Measurements from ENCODE around the gene CTSZ. TPM values are rescaled to one million over a fixed set of nuclear protein-coding genes. Genes with fewer than 3 reads are reported as not detected.

The CTSZ gene
- total RNA-seq, 1 experiment from 2014 or later, result 26.3 TPM

DNA sequence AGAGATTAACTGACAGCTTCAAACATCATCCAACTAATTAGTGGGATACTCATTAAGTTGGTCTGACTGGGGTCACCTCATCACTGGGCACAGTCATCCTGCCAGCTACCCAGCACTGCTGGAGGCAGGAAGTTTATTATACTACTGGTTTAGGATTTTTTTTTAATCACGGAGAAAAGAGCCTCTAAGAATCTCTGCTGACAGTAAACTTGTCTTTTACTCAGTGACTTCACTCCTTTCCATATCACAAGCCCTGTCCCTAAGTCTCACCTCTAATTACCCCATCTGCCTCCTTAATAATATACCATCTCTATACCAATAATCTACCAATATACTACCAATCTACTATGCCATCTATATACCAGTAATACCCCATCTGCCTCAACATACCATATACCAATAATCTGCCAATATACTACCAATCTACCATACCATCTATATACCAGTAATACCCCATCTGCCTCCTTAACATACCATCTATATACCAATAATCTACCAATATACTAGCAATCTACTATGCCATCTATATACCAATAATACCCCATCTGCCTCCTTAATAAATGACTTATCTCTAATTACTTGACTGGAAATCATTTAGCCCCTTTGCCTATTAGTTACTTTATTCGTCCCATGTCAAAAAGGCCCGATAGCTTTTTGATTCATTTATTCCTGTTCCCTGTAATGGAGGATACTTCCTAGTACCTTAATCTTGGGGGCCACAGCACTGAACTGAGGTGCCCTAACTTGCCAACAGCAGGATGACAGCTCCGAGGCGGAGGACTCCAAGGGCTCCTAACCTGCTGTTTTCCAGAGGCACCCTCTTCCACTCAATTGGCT, 20.1 kb upstream of the CTSZ start:
- Mint-ChIP-seq H3K27ac (no peak overlapping the region), H3K4me1 (peaks cover 42% of the 10 kb centered on the region), H3K4me3 (no peak overlapping the region), H3K27me3 (ENCODE audit: low read depth) (peaks cover 83% of the 10 kb centered on the region), H3K36me3 (peaks cover 76% of the 10 kb centered on the region), H3K9me3 (no peaks in the 10 kb centered on the region)
- POLR2A ChIA-PET, result no interaction called here
- no peak for ATAC-seq
- TF ChIP-seq, protein P1, sequence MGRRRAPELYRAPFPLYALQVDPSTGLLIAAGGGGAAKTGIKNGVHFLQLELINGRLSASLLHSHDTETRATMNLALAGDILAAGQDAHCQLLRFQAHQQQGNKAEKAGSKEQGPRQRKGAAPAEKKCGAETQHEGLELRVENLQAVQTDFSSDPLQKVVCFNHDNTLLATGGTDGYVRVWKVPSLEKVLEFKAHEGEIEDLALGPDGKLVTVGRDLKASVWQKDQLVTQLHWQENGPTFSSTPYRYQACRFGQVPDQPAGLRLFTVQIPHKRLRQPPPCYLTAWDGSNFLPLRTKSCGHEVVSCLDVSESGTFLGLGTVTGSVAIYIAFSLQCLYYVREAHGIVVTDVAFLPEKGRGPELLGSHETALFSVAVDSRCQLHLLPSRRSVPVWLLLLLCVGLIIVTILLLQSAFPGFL (CRISPR knock-in tag; IDR thresholded peaks at IDR 0.05; ENCODE audit: borderline replicate concordance), result no peak
- TF ChIP-seq GTF2I (CRISPR knock-in tag; conservative IDR thresholded peaks at IDR 0.05), result no peak
- TF ChIP-seq, protein P2, sequence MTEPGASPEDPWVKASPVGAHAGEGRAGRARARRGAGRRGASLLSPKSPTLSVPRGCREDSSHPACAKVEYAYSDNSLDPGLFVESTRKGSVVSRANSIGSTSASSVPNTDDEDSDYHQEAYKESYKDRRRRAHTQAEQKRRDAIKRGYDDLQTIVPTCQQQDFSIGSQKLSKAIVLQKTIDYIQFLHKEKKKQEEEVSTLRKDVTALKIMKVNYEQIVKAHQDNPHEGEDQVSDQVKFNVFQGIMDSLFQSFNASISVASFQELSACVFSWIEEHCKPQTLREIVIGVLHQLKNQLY (CRISPR knock-in tag; IDR thresholded peaks at IDR 0.05), result no peak
- no peak for TF ChIP-seq ZNF671 (CRISPR knock-in tag; IDR thresholded peaks at IDR 0.05)
- no peak for TF ChIP-seq SP1 (CRISPR knock-in tag; conservative IDR thresholded peaks at IDR 0.05)
- TF ChIP-seq OVOL2 (CRISPR knock-in tag; IDR thresholded peaks at IDR 0.05; ENCODE audit: borderline replicate concordance), result no peak
- no peak for TF ChIP-seq MXD4 (CRISPR knock-in tag; IDR thresholded peaks at IDR 0.05; ENCODE audit: borderline replicate concordance)
- TF ChIP-seq, protein P3, sequence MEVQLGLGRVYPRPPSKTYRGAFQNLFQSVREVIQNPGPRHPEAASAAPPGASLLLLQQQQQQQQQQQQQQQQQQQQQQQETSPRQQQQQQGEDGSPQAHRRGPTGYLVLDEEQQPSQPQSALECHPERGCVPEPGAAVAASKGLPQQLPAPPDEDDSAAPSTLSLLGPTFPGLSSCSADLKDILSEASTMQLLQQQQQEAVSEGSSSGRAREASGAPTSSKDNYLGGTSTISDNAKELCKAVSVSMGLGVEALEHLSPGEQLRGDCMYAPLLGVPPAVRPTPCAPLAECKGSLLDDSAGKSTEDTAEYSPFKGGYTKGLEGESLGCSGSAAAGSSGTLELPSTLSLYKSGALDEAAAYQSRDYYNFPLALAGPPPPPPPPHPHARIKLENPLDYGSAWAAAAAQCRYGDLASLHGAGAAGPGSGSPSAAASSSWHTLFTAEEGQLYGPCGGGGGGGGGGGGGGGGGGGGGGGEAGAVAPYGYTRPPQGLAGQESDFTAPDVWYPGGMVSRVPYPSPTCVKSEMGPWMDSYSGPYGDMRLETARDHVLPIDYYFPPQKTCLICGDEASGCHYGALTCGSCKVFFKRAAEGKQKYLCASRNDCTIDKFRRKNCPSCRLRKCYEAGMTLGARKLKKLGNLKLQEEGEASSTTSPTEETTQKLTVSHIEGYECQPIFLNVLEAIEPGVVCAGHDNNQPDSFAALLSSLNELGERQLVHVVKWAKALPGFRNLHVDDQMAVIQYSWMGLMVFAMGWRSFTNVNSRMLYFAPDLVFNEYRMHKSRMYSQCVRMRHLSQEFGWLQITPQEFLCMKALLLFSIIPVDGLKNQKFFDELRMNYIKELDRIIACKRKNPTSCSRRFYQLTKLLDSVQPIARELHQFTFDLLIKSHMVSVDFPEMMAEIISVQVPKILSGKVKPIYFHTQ (CRISPR knock-in tag; IDR thresholded peaks at IDR 0.05), result no peak
- no peak for TF ChIP-seq ZNF396 (CRISPR knock-in tag; IDR thresholded peaks at IDR 0.05; ENCODE audit: borderline replicate concordance)
- CTCF ChIA-PET, result no interaction called here
- DNase-seq (ENCODE audit: low spot score), result no peak

DNA sequence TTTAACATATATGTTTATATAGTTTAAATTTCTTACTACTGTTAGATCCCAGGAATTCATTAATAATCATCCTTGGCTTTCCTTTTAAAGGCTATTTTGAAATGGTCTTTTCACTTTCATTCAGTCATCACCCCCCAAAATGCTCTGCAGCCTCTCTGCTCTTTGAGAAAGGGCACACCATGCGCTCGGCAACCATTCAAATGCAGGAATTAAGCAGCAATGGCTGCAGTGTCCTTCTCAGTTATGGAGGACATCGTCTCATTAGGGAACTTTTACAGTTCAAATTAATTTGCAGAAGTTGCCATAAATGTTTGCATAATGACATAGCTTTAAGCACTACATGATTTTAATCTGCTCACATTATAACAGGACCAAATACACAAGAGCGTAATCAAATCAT, 18.5 kb upstream of the CTSZ start:
- no peak for ATAC-seq
- ChIA-PET POLR2A (no interaction called here), CTCF (no interaction called here)
- no peak for DNase-seq (ENCODE audit: low spot score)
- TF ChIP-seq NR1H2 (CRISPR knock-in tag; IDR thresholded peaks at IDR 0.05), result no peak
- TF ChIP-seq JAZF1 (CRISPR knock-in tag; IDR thresholded peaks at IDR 0.05), result no peak
- no peak for TF ChIP-seq GRHL2 (CRISPR knock-in tag; IDR thresholded peaks at IDR 0.05; ENCODE audit: insufficient replicate concordance, severe bottlenecking)
- TF ChIP-seq, protein P4, sequence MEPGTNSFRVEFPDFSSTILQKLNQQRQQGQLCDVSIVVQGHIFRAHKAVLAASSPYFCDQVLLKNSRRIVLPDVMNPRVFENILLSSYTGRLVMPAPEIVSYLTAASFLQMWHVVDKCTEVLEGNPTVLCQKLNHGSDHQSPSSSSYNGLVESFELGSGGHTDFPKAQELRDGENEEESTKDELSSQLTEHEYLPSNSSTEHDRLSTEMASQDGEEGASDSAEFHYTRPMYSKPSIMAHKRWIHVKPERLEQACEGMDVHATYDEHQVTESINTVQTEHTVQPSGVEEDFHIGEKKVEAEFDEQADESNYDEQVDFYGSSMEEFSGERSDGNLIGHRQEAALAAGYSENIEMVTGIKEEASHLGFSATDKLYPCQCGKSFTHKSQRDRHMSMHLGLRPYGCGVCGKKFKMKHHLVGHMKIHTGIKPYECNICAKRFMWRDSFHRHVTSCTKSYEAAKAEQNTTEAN (CRISPR knock-in tag; IDR thresholded peaks at IDR 0.05), result no peak
- Mint-ChIP-seq H3K9me3 (no peaks in the 10 kb centered on the region), H3K36me3 (peaks cover 67% of the 10 kb centered on the region), H3K4me1 (peaks cover 33% of the 10 kb centered on the region), H3K4me3 (no peak overlapping the region), H3K27me3 (ENCODE audit: low read depth) (peaks cover 70% of the 10 kb centered on the region), H3K27ac (no peak overlapping the region; the same call in 1 of the 2 replicates)

DNA sequence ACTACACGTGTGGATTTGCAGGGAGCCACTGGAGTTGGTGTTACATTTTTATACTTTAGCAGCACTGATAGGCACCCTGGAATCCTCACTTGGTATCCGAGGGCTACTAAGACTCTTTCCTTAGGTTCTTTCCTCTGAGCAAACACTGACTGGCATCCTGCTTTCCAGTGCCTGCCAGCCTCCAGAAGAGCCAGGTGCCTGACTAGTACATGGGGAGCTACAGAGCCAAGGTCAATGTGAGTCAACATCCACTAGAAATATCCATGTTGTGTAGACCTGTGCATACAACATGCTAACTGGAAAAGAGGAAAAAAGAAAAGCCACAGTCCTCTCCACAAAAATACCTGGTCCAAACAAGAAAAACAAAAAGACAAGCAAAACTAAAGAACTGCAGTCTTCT, 18.0 kb upstream of the CTSZ start:
- no peak for DNase-seq (ENCODE audit: low spot score)
- ChIA-PET CTCF (no interaction called here), POLR2A (no interaction called here)
- ATAC-seq, result no peak
- Mint-ChIP-seq H3K27ac (no peak overlapping the region), H3K9me3 (no peaks in the 10 kb centered on the region), H3K4me3 (no peak overlapping the region), H3K4me1 (peaks cover 29% of the 10 kb centered on the region), H3K27me3 (ENCODE audit: low read depth) (peaks cover 65% of the 10 kb centered on the region), H3K36me3 (peaks cover 63% of the 10 kb centered on the region)
- TF ChIP-seq, protein P5, sequence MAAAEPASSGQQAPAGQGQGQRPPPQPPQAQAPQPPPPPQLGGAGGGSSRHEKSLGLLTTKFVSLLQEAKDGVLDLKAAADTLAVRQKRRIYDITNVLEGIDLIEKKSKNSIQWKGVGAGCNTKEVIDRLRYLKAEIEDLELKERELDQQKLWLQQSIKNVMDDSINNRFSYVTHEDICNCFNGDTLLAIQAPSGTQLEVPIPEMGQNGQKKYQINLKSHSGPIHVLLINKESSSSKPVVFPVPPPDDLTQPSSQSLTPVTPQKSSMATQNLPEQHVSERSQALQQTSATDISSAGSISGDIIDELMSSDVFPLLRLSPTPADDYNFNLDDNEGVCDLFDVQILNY (CRISPR knock-in tag; IDR thresholded peaks at IDR 0.05), result no peak
- TF ChIP-seq JAZF1 (CRISPR knock-in tag; IDR thresholded peaks at IDR 0.05), result no peak
- TF ChIP-seq TCF7 (CRISPR knock-in tag; IDR thresholded peaks at IDR 0.05; ENCODE audit: low read depth), result no peak
- no peak for TF ChIP-seq FOXP1 (CRISPR knock-in tag; IDR thresholded peaks at IDR 0.05; ENCODE audit: borderline replicate concordance)
- no peak for TF ChIP-seq ZNF219 (CRISPR knock-in tag; IDR thresholded peaks at IDR 0.05; ENCODE audit: borderline replicate concordance)
- TF ChIP-seq SMAD4 (CRISPR knock-in tag; IDR thresholded peaks at IDR 0.05), result no peak
- TF ChIP-seq, protein P1 (CRISPR knock-in tag; IDR thresholded peaks at IDR 0.05; ENCODE audit: borderline replicate concordance), result no peak
- TF ChIP-seq, protein P6, sequence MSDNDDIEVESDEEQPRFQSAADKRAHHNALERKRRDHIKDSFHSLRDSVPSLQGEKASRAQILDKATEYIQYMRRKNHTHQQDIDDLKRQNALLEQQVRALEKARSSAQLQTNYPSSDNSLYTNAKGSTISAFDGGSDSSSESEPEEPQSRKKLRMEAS (CRISPR knock-in tag; IDR thresholded peaks at IDR 0.05), result no peak
- no peak for TF ChIP-seq NFE2L1 (CRISPR knock-in tag; IDR thresholded peaks at IDR 0.05)
- no peak for TF ChIP-seq FOXJ3 (CRISPR knock-in tag; IDR thresholded peaks at IDR 0.05; ENCODE audit: borderline replicate concordance)
- no peak for TF ChIP-seq TP53 (CRISPR knock-in tag; IDR thresholded peaks at IDR 0.05)
- TF ChIP-seq ZNF416 (CRISPR knock-in tag; IDR thresholded peaks at IDR 0.05), result no peak
- TF ChIP-seq RORB (CRISPR knock-in tag; IDR thresholded peaks at IDR 0.05), result no peak
